T-helper 2 cell treated with Interferon-gamma antibody and Interleukin-4, amounts not matched to agents 100 ng/mL and 5 ng/mL, for 36 hours (primary cell): Measurements from ENCODE around the gene HOXA3. TPM values are rescaled to one million over a fixed set of nuclear protein-coding genes. Genes with fewer than 3 reads are reported as not detected.

Experiments
- intact Hi-C: fragments of 100-400 bp; cut with micrococcal nuclease; formaldehyde crosslinking; loops from one replicate; pipeline ENCODE4 v1.15.1; 2023
- total RNA-seq: library from RNA; stranded (reverse); gene quantifications from 2 replicates; pipeline ENCODE4 v1.2.3, GENCODE V29; 2022

The HOXA3 gene
- total RNA-seq, 1 donor from 2014 or later = not detected

DNA sequence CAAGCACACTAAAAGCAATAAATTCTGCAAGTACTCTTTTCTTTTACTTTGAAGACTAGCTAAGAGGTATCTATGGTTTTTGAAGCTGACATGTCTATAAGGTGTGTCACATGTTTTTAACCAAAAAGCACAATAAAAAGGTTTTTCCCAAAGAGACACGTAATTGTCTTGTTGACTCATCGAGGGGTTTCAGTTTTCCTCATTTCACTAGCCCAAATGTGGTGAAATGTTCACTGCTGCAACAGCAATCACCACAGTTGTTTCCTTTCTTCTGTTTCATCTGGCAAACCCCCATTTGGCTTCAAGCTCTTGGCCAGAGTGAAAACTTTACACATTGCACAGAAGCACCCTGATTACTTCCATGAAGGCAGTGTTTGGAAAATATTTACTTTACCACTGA, 18.0 kb downstream of the HOXA3 start:
- intact Hi-C loops = no loop called here

DNA sequence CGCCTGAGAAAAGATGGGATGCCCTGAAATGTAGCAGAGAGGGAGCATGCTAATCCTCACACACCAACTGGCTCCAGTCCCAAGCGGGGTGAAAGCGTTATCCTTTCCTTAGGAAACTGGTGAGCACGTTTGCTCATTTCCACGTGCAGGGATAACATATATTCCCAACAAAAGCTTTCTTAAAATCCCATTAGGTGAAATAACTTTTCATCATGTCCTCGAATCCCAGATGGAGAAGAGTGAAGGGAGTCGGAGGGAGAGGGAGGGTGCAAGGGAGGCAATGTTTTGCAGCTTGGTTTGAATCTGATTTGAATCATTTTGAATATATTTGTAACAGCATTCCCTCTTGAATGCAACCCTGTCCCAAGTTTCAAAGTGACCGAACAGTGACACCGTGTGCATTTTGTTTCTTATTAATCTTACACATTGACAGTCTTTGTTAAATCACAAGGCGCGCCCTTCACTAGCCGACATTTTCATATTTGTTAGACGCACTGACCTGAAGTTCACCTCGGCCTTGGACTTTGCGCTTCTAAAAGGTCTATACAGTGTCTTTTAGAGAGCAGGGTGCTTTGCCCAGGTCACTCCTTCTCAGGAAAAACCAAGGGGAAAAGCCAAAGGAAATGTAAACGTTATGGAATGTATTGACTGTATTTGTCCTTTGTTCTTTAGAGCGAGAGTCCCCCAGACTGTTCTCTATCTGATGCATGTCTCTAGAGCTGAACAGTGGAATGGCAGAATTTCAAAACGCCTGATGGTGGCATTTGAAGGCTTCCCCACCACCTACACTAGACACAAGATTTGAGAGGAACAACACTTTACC, 18.8 kb downstream of the HOXA3 start:
- intact Hi-C loops = no loop called here

DNA sequence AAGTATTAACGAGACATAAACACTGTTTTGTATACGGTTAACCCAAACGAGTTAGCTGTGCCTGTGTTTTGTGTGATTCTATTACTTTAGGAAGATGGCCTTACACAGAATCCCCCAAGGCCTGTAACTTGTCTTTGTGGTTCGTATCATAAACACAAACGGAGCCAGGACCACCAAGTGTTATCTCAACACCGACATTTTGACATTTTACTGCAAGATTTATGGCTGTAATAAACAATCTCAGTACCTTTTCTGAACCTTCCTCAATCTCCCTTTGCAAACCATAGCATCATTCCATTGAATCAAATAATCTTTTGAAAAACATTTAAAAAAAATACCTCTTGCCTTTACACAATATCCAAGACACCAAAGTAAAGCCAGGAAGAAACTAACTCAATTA, 19.4 kb downstream of the HOXA3 start:
- intact Hi-C loops = no loop called here

DNA sequence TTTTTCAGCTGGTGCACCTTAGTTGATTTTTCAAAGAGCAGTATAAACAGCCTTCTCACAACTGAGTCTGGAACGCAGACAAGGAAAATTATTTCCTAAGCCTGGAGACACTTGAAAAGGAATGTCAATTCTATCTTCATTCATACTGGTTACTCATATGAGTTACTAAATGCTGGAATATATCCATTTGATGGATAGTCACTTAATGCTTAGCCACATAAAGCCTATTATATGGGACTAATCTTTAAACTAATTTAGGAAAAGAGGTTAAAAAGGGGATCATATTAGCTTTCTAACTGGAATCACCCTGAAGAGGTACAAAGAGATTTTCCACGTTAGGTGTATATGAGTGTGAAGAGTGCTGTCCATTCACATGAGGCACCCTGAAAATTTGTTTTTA, 20.2 kb downstream of the HOXA3 start:
- intact Hi-C loops = no loop called here

DNA sequence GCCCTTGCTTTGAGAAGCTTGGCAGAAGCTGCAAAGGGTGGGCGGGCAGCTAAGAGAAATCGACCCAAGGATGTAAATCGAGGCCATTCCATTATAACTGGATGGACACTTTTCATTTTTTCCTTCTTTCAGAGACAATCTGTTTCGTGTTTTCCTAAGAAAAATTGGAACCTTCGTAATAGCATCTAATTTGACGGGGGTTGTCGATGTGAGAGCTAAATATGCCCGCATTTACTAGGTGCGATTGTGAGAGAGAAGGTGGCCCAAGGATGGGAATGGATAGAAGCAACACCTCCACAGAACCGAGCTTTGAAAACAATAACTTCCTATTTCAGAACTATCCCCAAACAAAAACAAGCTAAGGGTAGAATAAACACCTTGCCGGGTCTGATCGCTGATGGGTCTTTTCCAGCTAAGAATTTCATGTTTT, 21.0 kb downstream of the HOXA3 start:
- intact Hi-C loops = loop anchor here (1.0 kb wide), 1 partner anchor 35 kb away; no protein-coding TSS in a partner anchor

DNA sequence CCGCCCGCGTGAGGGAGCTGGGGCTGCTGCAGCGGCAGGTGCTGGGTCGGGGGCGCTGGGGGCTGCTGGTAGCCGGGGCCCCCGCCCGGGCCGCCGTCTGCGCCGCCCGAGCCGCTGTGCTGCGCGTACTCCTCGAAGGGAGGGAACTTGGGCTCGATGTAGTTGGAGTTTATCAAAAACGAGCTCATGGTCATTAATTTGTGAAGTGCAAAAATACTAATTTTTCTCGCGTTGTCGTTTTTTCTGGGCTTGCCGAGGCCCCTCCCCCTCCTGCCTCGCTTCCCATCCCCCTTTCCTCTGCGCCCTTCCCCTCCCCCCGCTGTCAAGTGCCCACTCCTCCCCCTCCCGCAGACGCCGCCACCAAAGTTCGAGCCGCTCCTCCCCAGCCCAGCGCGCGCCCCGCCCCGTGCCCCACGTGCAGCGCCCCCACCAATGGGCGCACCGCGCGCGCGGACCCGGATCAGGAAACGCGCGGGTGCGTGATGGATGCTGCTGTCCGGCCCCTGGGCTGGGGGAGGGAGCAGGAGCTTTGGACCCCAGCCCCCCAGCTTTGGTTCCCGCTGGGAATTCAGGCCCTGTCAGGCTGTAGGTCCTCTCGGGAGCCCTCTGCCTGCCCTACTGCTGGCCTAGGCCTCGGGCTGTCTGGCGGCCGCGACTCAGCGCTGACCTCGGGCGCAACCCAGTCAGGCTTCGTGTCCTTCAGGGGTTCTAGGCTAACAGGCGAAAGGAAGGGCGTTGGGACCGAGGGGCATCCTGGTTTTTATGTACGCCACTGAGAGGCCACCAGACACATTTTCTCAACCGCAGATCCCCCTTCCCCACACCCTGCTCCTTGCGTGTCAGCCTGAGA, 21.6 kb downstream of the HOXA3 start, which contains the start of gene HOXA4:
Gene HOXA4, minus strand, starts transcription at position 218 of the 850 bp plus-strand sequence. Its CDS starts 24 bp downstream, at position 194.
- intact Hi-C loops = loop anchor here (1.0 kb wide), 1 partner anchor 34 kb away; no protein-coding TSS in a partner anchor

DNA sequence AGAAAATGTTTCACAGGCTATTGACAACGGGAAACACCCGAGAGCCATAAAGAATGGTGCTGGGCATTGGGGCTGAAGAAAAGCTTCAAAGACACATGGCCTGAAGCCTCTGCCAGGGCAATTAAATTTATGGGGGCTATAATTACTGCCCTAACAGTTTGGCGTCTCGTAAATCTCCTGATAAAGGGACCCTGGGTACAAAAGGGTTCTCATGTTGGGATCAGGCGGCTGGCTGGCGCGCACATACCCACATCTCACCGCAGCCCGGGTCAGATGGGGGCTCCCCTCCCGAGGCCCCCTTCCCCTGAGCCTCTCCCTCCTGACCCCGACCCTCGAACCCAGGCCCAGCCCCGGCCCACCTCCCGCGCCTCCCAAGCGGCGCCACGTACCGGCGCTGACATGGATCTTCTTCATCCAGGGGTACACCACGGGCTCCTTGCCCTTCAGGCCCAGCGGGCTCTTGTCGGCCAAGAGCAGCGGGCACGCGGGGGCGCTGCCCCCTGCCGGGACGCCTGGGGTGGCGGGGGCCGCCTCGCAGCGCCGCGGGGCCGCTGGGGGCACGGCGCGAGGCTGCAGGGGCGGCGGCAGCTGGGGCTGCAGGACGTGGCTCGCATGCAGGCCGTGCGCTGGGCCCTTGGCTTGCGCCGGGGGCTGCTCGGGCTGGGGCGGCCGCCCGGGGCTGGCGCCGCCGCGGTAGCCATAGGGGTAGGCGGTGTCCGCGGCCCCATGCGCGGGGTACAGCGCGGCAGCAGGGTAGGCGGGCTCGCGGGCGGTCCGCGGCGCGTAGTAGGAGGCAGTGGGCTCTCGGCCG, 22.4 kb downstream of the HOXA3 start:
- intact Hi-C loops = no loop called here

DNA sequence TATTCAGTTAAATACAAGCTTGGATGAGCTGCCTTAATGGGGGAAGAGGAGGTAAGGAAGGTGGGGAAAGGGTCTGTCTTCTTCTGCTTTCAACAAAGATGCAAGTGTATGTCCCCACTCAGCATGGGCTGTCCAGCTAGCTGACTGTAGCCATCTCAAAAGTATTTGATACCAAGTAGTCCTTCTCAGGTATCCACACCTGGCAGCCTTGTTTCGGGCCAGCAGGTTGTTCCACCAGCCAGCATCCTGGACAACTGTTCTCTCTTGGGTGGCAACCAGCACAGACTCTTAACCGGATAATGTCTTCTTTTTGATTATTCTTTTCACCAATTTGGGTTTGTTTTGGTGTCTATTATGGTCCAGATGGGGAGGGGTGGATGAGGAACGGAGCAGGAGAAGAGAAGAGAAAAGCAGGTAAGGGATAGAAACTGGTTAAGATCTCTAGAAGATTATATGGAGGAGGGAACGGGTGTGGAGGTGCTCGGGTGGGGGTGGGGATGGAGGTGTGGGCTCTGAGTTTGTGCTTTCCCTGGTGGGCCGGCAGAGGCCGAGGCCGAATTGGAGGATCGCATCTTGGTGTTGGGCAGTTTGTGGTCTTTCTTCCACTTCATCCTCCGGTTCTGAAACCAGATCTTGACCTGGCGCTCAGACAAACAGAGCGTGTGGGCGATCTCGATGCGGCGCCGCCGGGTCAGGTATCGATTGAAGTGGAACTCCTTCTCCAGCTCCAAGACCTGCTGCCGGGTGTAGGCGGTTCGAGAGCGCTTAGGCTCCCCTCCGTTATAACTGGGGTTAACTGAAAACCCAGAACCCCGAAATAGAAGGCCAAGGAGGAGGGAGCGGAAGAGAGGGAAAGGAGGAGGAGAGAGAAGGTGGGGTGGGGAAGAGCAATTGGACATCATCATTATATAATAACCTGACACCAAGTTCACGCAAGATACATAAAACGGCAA, 23.3 kb downstream of the HOXA3 start:
- intact Hi-C loops = no loop called here

DNA sequence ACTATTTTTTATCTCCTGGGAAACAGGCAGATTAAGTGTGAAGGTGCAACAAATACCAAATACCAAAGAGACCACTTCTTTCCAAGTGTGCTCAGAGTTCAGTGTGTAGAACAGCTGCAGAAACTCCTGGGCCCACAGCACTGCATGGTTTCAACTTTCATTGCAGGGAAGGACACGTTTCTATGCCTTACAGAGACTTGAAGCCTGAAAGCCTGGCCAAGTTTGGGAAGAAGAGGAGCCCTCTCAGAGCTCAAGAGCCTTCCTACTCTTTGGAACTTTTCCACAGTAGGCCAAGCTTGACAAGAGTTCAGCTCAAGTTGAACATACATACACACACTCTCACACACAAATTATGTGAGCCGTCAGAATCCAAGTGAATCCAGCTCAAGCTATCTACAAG, 24.3 kb downstream of the HOXA3 start:
- intact Hi-C loops = no loop called here

DNA sequence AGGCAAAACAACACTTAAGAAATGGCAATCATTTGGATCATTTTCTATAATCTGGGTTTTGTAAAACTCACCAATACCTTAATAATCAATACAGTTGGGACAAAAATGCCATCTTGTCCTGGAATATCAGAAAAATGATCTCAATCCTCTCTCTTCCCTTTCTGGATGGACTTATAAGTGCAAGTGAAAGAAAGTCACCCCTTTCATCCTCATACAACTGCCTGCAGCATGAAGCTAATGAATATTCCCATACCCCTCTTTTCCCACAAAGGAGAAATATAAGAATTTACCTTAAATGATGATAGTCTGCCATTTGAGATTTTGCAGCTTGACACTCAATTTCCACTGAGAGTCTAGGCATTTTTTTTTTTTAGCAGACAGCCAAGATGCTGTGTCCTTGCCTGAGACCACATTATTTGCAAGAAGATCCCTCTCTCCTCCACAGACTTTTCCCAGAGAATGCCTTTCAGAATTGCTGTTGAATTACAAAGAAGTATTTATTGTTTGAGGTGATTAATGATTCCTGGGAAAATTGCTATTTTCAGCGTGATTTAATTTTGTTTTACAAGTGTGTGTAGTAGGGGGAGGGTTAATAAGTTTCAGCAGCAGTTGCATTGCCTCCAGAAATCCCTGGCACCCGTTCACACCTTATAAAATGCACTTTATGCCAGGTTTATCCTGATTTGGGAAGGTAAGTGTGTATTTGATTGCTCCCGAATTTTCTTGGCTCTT, 25.6 kb downstream of the HOXA3 start:
- intact Hi-C loops = no loop called here

DNA sequence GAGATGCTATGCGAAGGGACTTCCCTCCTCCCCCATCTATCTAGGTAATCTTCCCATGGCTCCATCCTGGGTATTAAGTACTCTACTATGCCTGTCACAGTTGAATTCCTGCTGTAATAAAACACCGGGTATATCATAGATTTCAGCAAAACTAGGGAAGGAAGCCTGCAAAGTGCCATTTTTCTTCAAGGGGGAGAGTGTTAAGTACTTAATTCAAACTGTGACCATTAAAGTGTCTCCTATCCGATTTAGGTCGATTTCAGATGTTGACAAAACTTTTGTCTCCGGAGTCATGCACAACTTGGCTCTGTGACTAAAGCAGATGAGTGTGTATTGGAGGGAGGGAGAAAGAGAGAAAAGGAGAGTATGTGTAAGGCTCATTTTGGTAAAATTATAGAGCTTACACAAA, 26.4 kb downstream of the HOXA3 start:
- intact Hi-C loops = no loop called here

DNA sequence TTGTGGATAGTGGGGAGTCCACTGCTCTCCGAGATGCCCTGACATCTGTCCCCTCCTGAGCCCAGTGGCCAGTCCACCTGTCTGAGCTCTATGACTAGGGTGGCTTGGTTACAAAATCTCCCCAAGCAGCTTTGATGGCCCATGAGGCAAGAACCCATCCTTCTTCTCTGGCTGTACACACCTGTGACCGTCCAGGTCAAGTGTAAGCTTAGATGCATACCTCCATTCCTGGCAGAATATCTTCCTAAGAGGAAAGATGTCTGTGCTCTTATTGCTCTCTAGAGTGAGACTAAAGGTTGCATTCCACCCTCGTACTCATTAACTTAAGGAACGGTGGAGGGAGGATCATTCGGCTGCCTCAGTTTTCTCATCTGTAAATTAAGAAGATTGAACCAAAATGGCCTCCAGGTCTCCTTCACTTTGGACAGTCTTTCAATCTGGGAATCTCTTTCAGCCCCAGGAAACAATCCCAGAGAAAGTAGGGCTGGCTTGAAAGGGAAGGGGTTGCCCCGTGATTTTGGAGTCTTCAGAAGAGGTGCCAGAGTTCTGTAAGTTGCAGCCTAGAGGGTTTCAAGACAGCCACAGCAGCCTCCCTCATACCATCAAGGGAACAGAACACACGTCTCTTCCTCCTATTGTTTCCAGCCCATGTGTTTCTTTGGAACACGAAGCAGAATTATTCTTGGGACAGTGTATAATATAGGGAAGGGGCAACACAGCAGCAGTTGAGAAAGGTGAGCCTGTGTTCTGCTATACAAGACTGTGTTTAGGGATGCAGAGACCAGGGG, 27.3 kb downstream of the HOXA3 start:
- intact Hi-C loops = no loop called here

DNA sequence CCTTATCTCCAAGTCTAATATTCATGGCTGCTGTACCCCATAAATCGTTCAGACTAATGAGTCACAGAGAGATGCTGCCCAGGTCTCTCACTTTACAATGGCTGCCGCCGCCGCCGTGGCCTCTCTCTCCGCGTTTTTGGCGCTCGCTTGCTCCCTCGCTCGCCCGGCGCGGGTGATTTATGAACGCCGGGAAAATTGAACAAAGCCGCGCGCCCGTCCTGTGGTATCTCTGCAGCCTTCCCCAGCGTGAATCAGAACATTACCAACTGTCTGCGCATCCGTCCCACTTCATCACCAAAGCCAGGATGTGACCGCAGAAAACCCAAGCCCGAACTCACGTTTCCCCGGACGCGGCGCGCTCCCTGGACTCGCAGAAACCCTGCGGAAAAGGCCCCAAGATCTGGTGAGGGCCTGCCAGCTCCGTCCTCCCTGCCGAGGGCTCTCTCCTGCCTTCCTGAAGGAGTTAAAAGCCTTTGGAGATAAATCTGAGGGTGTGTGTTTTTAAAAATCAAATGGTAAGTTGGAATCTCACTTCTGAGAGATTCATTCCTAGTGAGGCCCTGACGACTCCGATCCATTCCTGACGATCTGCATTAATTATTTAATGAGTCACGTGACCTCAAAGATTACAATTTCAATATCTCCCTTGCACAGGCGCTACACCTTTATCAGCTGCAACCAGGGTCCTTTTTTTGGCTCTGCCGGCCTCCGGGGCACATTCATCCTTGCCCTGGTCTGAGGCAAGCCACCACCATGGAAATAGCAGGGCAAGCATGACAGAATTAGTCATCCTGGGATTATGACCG, 28.1 kb downstream of the HOXA3 start:
- intact Hi-C loops = no loop called here

DNA sequence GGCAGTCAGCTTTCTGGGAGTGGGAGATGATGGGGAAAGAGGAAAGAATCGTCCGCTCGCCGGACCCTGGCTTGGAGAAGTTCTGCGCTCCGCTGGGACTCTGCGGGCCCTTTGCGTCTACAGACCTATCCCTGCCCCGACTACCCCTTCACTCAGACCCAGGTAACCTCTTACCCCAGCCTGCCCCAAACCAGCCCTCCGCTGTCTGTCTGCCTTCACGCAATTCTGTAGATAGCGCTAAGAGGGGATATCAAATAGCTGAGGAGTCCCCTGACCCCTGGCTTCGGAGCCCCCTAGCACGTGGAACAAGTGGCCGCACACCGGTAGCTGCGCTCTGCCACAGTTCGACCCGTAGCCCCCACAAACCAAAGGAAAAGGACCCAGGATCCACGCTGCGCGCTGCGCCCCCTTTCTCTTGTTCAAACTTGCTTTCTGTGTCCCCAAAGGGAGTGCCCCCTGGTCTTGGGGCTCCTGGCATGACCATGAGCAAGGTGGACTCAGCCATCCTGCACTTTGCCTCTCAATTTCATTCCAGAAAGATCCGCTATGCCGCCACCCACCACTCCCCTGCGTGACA, 28.8 kb downstream of the HOXA3 start:
- intact Hi-C loops = no loop called here

DNA sequence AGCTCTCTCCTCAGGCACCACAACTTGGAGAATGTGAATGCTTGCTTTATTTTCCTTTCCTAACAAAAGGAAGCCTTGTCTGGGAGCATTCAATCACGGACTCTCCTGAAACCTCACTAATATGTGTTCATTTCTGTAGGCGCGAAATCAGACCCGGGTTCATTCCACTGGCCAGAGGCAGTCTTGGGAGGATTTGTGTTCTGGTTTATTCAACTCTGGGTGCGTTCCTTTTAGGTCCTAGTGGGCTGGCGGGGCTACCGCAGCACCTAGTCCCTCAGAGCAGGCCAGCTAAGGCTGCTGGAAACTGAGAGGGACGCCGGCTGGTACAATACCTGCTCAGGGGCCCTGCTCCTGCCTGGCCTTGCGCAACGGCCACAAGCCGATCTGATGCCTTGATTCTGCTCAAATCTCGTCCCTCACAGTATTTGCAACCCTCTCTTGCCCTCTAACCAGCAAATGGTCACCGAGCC, 29.3 kb downstream of the HOXA3 start:
- intact Hi-C loops = no loop called here

DNA sequence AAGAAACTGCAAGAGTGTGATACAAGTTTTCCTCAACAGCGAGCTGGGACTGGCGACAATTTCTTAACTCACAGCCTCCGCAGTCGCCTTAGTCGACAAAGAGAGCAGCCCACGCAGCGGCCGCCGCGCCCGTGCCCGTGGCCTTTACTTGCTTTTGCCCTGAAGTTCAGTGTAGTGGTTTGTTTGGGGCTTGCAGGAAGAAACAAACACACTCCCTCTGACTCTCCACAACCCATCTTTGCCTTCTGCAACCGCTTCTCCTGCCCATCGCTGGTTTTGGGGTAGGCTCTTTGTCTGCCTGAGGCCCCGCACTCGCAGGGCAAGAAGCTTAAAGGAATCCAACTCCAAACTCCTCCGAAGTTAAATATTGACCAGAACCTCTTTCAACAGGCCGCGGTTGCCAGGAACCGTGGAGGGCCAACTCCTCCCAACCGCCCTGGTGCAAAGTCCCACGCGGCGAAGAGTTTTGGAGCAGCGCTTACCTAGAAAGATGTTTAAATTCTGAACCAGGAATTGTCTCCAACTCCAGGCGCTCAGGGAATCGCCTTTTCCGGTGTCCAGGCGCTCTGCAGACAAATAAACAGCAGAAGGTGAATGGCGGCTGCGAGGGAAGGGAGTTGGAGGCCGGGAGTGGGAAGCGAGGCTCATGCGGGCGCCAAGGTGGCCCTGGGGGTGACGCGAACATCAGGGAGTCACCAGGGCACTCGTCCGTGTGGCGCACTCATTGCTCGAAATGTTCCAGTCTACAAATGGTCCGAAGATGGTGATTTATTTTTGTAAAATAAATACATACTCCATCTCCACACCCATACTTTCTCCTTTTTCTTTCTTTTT, 30.1 kb downstream of the HOXA3 start:
- intact Hi-C loops = no loop called here
